OCI-M2 (cell line): Measurements from ENCODE around the gene KLHL14.

ENCODE experiments used
- DNase-seq: peaks from one replicate; lab custom pipeline; 2025; ENCODE audit not compliant: unreplicated experiment; lab: John Stamatoyannopoulos, UW

The KLHL14 gene

GRCh38 chr18:32770666-32771168 lies 2.1 kb downstream of the KLHL14 start:
- no peak for DNase-seq

DNA sequence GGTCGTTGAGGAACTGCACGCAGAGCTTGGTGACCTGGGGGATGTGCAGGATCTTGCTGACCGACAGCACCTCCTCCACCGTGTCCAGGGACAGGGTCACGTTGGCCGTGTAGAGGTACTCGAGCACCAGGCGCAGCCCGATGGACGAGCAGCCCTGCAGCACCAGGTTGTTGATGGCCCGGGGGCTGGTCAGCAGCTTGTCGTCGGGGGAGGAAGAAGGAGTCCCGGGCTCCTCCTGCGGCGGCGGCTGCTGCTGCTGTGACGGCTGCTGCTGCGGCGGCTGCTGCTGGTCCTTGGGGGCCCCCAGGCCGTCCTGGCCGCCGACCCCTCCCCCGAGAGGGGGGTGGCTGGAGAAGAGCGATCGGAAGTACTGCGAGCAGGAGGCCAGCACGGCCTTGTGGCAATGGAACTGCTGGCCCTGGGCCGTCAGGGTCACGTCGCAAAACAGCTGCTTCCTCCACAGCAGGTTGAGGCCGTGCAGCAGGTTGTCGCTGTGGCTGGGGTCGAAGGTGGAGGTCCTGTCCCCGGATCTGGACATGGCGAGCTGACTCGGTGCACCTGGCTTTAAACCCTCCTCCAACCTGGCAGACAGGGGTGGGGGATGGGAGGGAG lies 2.7 kb downstream of the KLHL14 start:
- no peak for DNase-seq

GRCh38 chr18:32769586-32770053 lies 3.2 kb downstream of the KLHL14 start:
- DNase-seq = no peak

DNA sequence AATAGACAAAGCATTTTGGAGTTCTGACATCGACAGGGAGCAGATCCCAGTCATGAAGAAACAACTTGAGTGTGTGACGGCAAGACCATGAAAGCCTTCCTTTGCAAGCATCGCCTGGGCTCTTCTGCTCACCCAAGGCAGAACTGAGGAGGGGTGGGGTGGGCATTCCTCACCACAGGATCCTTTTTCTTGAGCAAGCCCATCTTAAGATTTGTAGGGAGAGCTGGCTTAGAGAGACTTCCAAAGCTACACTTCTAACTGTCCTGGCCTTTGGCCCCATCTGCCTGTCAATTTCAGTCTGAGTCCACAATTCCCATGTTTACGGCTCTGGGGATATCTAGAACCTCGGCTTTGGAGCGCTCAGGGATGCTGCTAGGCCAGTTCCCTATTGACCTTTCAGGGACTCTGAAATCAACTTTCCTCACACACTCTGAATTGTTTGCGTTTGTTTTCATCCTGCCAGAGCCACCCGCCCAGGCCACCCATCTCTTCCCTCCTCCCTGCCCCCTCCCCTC lies 3.7 kb downstream of the KLHL14 start:
- DNase-seq = no peak

- DNase-seq = no peak
Measured at GRCh38 chr18:32767400-32767799, 5.4 kb downstream of the KLHL14 start.

- no peak for DNase-seq
Measured at GRCh38 chr18:32764611-32765244, 8.1 kb downstream of the KLHL14 start.

DNA sequence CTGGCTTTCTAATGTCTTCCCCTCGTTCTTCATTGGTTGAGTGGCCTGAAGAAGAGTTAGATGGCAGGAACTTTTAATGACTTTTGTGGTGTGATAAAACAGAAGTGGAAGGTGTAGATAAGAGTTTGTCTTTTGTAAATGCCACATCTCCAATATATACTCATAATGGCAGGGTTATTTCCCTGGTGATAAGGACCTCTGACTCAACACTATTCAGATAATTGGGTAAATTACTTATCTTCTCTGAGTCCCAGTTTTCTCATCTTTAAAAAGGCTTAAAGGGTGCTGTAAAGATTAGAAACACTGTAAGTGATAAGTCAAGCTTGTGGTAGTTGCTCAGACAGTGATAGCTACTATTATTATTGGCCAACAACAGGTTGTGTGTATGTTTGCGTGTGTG lies 9.5 kb downstream of the KLHL14 start:
- DNase-seq = no peak

- DNase-seq = no peak
Measured at GRCh38 chr18:32761231-32761630, 11.6 kb downstream of the KLHL14 start.

DNA sequence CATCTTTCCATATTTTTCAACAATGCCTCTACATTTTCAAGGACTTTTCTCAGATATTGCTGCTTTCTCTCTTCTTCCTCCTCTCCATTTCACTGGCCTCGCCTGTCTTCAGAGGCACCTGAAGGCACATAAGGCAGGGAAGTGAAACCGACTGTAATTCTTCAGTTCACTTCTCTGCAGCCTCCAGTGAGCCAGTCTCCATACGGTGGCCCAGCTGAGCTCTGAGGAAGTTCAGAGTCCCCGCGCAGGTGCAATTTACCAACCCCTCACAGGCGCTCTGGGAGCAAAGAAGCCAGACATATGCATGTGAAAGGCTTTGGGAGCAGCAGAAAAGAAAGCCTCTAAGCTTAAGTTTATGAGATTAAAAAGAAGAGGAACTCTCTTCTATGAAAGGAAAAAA lies 12.4 kb downstream of the KLHL14 start:
- DNase-seq = no peak

- no peak for DNase-seq
Measured at GRCh38 chr18:32759611-32760167, 13.1 kb downstream of the KLHL14 start.

GRCh38 chr18:32754508-32755263 lies 18.1 kb downstream of the KLHL14 start:
- no peak for DNase-seq

- DNase-seq = no peak
Measured at GRCh38 chr18:32753656-32754260, 19.1 kb downstream of the KLHL14 start.

- no peak for DNase-seq
Measured at GRCh38 chr18:32750328-32750727, 22.5 kb downstream of the KLHL14 start.

- DNase-seq = no peak
Measured at GRCh38 chr18:32749809-32750208, 23.0 kb downstream of the KLHL14 start.

DNA sequence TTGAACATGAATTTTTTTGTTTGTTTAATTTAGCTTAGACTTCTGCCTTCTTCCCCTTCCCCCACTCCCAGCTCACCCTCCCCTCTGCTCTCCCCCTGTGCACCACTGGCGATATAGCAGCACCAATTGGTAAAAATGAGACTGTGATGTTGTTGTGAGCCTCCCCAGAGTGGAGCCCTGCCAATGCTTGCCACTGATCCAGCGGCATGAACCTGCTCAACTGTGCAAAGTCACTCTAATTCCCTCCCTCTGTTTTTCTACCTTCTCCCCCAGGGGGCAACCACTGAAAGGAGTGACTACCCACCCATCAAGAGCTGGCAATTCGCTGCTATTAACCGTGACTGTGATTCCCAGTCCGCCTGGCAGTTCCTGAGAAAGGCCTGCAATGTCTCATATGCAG lies 30.2 kb downstream of the KLHL14 start:
- DNase-seq = no peak

- no peak for DNase-seq
Measured at GRCh38 chr18:32735781-32736180, 37.0 kb downstream of the KLHL14 start.

DNA sequence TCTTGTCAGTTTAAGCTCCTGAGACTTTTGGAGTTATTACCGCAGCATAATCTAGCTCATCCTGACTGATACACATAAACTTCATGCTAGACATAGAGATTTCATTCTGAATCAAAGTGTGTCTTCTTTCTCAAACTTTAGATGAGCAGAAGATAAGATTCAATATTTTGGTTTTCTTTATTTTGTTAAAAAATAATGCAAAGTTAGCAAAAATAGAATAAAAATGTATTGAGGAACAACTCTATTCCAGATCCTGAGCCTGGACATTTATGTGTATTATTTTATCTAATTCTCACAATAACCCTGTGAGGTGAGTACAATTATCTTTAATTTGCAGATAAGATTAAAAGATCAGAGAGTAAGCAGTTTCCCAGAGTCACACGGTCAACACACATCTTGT lies 38.4 kb downstream of the KLHL14 start:
- DNase-seq = no peak

DNA sequence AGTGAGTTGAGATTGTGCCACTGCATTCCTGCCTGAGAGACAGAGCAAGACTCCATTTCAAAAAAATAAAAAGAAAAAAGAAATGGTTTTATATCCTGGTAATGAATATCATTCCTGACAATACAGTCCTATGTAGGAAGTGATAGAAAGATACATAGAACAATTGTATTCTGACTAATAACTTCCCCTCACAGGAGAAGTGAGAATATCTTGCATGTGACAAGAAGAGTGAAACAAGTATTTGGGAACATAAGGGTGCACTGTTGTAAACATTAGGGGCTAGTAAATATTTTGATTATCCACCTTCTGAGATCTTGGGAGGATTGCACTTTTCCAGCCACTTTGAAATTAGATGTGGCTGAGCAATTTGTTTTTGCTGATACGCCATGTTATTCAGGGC lies 40.7 kb downstream of the KLHL14 start:
- DNase-seq = no peak

DNA sequence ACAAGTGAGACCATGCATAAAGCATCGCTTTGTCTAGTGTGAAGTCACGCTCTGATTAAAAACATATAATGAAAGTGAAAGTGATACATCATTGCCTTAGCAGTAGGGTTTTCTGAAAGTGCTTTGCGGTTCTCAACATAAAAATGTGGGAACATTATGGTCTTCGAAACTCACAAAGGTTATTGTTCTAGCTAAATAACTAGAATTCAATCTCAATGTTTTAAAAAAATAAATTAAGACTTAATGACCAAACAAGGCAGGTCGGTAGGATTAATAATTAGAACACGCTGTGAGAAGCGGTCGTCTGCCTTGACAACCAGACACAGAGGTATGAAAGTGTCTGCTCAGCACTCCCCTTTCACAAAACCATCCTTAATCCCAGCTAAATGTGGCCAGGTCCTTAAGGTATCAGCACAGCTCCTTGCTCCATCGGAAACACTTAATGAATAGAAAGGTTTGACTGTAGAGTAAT lies 42.2 kb downstream of the KLHL14 start:
- no peak for DNase-seq

- DNase-seq = no peak
Measured at GRCh38 chr18:32730068-32730467, 42.8 kb downstream of the KLHL14 start.
